ENCODE measurements around the gene KMT2A.

GRCh38 chr11:118531597-118532084, 95.3 kb downstream of the KMT2A start:
- TF ChIP-seq, protein P1, sequence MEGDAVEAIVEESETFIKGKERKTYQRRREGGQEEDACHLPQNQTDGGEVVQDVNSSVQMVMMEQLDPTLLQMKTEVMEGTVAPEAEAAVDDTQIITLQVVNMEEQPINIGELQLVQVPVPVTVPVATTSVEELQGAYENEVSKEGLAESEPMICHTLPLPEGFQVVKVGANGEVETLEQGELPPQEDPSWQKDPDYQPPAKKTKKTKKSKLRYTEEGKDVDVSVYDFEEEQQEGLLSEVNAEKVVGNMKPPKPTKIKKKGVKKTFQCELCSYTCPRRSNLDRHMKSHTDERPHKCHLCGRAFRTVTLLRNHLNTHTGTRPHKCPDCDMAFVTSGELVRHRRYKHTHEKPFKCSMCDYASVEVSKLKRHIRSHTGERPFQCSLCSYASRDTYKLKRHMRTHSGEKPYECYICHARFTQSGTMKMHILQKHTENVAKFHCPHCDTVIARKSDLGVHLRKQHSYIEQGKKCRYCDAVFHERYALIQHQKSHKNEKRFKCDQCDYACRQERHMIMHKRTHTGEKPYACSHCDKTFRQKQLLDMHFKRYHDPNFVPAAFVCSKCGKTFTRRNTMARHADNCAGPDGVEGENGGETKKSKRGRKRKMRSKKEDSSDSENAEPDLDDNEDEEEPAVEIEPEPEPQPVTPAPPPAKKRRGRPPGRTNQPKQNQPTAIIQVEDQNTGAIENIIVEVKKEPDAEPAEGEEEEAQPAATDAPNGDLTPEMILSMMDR (IDR thresholded peaks at IDR 0.05), result no peak
- TF ChIP-seq POLR2A (IDR thresholded peaks at IDR 0.05), result no peak
